ENCODE results near the gene ZFAND3. TPM values are rescaled to one million over a fixed set of nuclear protein-coding genes. Genes with fewer than 3 reads are reported as not detected.

The ZFAND3 gene
- total and polyA plus RNA-seq, 10 of the 15 experiments (the other 5 are each of a cell fraction or from before 2014, with no cell fraction given) = 0.90 to 34.4 (median 16.3) TPM

DNA sequence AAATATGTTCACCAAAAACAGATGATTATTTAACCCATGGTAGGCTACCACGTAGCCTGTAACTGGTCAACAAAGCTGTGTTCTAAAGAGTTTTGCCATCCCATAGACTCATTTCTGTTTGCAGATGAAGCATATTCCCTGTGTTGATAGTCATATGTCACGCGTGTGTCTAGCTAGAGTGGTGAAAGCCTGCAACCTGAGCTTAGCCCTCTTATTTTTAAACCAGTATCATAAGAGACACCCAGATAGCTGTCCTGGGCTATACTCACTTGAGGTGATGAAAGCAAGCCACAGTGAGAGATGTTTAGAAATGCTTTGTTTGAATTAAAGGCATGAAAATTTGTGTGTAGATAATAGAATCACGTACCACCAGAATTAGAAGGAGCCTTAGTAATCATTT is 307.8 kb downstream of the ZFAND3 start (continued):
- TF ChIP-seq CHD4 (IDR thresholded peaks at IDR 0.05) = no peak
- TF ChIP-seq, protein P1, sequence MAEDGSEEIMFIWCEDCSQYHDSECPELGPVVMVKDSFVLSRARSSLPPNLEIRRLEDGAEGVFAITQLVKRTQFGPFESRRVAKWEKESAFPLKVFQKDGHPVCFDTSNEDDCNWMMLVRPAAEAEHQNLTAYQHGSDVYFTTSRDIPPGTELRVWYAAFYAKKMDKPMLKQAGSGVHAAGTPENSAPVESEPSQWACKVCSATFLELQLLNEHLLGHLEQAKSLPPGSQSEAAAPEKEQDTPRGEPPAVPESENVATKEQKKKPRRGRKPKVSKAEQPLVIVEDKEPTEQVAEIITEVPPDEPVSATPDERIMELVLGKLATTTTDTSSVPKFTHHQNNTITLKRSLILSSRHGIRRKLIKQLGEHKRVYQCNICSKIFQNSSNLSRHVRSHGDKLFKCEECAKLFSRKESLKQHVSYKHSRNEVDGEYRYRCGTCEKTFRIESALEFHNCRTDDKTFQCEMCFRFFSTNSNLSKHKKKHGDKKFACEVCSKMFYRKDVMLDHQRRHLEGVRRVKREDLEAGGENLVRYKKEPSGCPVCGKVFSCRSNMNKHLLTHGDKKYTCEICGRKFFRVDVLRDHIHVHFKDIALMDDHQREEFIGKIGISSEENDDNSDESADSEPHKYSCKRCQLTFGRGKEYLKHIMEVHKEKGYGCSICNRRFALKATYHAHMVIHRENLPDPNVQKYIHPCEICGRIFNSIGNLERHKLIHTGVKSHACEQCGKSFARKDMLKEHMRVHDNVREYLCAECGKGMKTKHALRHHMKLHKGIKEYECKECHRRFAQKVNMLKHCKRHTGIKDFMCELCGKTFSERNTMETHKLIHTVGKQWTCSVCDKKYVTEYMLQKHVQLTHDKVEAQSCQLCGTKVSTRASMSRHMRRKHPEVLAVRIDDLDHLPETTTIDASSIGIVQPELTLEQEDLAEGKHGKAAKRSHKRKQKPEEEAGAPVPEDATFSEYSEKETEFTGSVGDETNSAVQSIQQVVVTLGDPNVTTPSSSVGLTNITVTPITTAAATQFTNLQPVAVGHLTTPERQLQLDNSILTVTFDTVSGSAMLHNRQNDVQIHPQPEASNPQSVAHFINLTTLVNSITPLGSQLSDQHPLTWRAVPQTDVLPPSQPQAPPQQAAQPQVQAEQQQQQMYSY (CRISPR knock-in tag; IDR thresholded peaks at IDR 0.05) = no peak
- TF ChIP-seq SP1 (IDR thresholded peaks at IDR 0.05; ENCODE audit: low read depth, low read length) = no peak
- TF ChIP-seq, protein P2, sequence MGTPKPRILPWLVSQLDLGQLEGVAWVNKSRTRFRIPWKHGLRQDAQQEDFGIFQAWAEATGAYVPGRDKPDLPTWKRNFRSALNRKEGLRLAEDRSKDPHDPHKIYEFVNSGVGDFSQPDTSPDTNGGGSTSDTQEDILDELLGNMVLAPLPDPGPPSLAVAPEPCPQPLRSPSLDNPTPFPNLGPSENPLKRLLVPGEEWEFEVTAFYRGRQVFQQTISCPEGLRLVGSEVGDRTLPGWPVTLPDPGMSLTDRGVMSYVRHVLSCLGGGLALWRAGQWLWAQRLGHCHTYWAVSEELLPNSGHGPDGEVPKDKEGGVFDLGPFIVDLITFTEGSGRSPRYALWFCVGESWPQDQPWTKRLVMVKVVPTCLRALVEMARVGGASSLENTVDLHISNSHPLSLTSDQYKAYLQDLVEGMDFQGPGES (IDR thresholded peaks at IDR 0.05) = no peak
- TF ChIP-seq, protein P3, sequence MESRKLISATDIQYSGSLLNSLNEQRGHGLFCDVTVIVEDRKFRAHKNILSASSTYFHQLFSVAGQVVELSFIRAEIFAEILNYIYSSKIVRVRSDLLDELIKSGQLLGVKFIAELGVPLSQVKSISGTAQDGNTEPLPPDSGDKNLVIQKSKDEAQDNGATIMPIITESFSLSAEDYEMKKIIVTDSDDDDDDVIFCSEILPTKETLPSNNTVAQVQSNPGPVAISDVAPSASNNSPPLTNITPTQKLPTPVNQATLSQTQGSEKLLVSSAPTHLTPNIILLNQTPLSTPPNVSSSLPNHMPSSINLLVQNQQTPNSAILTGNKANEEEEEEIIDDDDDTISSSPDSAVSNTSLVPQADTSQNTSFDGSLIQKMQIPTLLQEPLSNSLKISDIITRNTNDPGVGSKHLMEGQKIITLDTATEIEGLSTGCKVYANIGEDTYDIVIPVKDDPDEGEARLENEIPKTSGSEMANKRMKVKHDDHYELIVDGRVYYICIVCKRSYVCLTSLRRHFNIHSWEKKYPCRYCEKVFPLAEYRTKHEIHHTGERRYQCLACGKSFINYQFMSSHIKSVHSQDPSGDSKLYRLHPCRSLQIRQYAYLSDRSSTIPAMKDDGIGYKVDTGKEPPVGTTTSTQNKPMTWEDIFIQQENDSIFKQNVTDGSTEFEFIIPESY (IDR thresholded peaks at IDR 0.05) = no peak
- TF ChIP-seq, protein P4, sequence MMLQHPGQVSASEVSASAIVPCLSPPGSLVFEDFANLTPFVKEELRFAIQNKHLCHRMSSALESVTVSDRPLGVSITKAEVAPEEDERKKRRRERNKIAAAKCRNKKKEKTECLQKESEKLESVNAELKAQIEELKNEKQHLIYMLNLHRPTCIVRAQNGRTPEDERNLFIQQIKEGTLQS (IDR thresholded peaks at IDR 0.05; ENCODE audit: borderline replicate concordance, extremely low read depth, low read depth, low read length) = no peak
